Measurements from ENCODE around the gene TPSD1. TPM values are rescaled to one million over a fixed set of nuclear protein-coding genes. Genes with fewer than 3 reads are reported as not detected.
"Not testable (repeated sequence)": the region's sequence is repeated elsewhere in the genome, so short reads cannot be mapped to it uniquely, and the experiment has no call there.

Gene TPSD1
- total and polyA plus RNA-seq, 9 of the 15 experiments (the other 6 are each of a cell fraction or from before 2014, with no cell fraction given): not detected

- H3K9me1 ChIP-seq (ENCODE audit: control insufficient read depth, insufficient read depth, low read length); CTCF ChIA-PET (ENCODE audit: low intra/inter-chr PET ratio); in situ Hi-C loops (cut with MboI); H3K4me3 ChIP-seq; H3K9me3 ChIP-seq (replicated peaks; ENCODE audit: control insufficient read depth, insufficient read depth, low read depth, low read length); H4K20me1 ChIP-seq (replicated peaks; ENCODE audit: control insufficient read depth, insufficient read depth, low read length); BruUV-seq (replicated peaks); DNase-seq (ENCODE audit: extremely low read depth in 1 of 4, low spot score in 3 of 4); H3K36me3 ChIP-seq (ENCODE audit: control insufficient read depth, insufficient read depth, low read length); ATAC-seq; H3K79me2 ChIP-seq (ENCODE audit: control insufficient read depth, insufficient read depth, low read length); H3K27me3 ChIP-seq (ENCODE audit: control insufficient read depth in 2 of 2, insufficient read depth in 2 of 2, low read length in 2 of 2); TF ChIP-seq ATF1 (CRISPR knock-in tag; IDR thresholded peaks at IDR 0.05); NR4A1 (CRISPR knock-in tag; IDR thresholded peaks at IDR 0.05); MYC (IDR thresholded peaks at IDR 0.05; ENCODE audit: low read depth, low read length): not testable (repeated sequence)
- FAIRE-seq: peak; percentile 32
- 0 out of 2 replicates have a peak, but pooled peaks have one; percentile 12 for TF ChIP-seq ZNF583 (CRISPR knock-in tag; IDR thresholded peaks at IDR 0.05)
- TF ChIP-seq ATF1 (tag; IDR thresholded peaks at IDR 0.05): peak; percentile 37; the same call in 1 of the 2 replicates
- peak; percentile 69; the same call in 1 of the 2 replicates for TF ChIP-seq NR4A1 (tag; IDR thresholded peaks at IDR 0.05)
- TF ChIP-seq TCF15 (CRISPR knock-in tag; IDR thresholded peaks at IDR 0.05): peak; percentile 63; the same call in 1 of the 2 replicates
- peak; percentile 50; the same call in 1 of the 2 replicates for TF ChIP-seq BCOR (IDR thresholded peaks at IDR 0.05)
- TF ChIP-seq ADNP (tag; IDR thresholded peaks at IDR 0.05): 0 out of 2 replicates have a peak, but pooled peaks have one; percentile 67
- TF ChIP-seq HDGF (IDR thresholded peaks at IDR 0.05): 0 out of 2 replicates have a peak, but pooled peaks have one; percentile 48
- TF ChIP-seq KLF1 (tag; IDR thresholded peaks at IDR 0.05): peak; percentile 34; the same call in 1 of the 2 replicates
- 0 out of 2 replicates have a peak, but pooled peaks have one; percentile 41 for TF ChIP-seq MYC (CRISPR knock-in tag; IDR thresholded peaks at IDR 0.05; ENCODE audit: borderline replicate concordance, low read depth)
- Histone ChIP-seq H3K27ac (ENCODE audit: extremely low read depth, low read depth, low read length) (peak overlapping the region; percentile 48; the same call in 2 of the 3 replicates), H3K4me1 (replicated peaks in 1 of 2; ENCODE audit: control insufficient read depth in 2 of 2, insufficient read depth in 2 of 2, low read length in 2 of 2) (peaks cover 37 to 39% of the 10 kb centered on the region in 2 experiments), H3K9ac (ENCODE audit: insufficient read depth in 1 of 2, low read depth in 2 of 2, low read length in 2 of 2) (0 out of 4 replicates have a peak overlapping the region, but pooled peaks of 1 of the 2 experiments have one; percentile 16), H3K4me2 (ENCODE audit: insufficient read depth, low read length) (peak overlapping the region; percentile 60; the same call in 1 of the 2 replicates), H2AFZ (ENCODE audit: low read depth, low read length) (peak overlapping the region; percentile 77)
- intact Hi-C loops (cut with micrococcal nuclease): loop anchor here (10.0 kb wide), 1 partner anchor 48 kb away; no protein-coding TSS in a partner anchor
- 44% methylated on average over 8 of the region's 8 CpGs for WGBS (ENCODE audit: insufficient coverage, low coverage, missing lambda C conversion rate)
- POLR2A ChIA-PET: interaction anchor here (0.8 kb wide), 1 partner anchor 19 kb away, joined by 3 read pairs; no protein-coding TSS in a partner anchor
These were observed 40.8 kb downstream of the TPSD1 start for GRCh38 chr16:1296688-1297017.
